ENCODE results near the gene CDH23. TPM values are rescaled to one million over a fixed set of nuclear protein-coding genes. Genes with fewer than 3 reads are reported as not detected.

The CDH23 gene
- total RNA-seq, 1 donor from 2014 or later: 5.4 TPM

DNA sequence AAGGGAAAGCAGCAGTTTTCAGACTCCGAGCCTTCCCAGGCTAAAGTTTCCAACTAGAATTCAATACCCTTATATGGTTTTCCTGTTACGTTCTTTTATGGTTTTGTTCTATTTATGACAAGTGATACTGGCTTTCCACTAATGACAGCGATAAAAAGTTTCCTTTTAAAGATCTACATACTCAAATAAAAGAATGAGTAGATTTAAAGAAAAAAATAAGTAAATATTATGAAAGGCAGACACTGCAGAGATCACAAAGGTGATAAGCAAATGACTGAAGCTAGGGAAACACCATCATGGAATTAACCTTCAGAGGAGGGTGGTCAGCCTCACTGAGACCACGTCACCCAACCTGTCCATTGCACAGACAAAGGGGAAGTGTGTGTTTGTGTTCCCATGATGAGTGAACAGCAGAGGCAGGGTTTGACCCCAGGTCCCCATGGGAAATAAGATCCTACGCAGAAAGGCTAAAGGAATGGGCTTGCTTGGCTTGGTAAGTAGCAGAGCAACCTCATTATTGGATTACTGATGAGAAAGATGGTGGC is 372.6 kb downstream of the CDH23 start:
- intact Hi-C loops (cut with micrococcal nuclease): no loop called here
- DNase-seq (peak; percentile 15), ATAC-seq (no peak)

DNA sequence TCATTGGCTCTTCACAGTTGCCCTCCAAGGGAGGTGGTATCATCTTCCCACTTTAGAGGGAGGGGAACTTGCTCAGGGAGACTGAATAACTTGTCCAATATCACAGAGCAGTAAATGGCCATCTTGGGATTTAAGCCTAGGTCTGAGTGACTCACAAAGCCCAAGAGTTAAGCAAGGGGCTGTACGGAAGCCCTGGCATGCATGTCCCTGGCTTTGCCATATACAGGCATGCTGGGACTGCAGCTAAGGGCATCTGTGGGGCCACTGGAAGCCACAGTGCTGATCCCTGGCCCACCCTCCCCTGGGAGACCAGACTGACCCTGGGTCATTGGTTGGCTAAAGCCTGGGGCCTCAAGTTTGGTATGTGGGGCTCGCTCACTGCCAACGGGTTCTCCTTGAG is 373.5 kb downstream of the CDH23 start:
- ATAC-seq (no peak), DNase-seq (peak; percentile 34)
- intact Hi-C loops (cut with micrococcal nuclease): no loop called here

DNA sequence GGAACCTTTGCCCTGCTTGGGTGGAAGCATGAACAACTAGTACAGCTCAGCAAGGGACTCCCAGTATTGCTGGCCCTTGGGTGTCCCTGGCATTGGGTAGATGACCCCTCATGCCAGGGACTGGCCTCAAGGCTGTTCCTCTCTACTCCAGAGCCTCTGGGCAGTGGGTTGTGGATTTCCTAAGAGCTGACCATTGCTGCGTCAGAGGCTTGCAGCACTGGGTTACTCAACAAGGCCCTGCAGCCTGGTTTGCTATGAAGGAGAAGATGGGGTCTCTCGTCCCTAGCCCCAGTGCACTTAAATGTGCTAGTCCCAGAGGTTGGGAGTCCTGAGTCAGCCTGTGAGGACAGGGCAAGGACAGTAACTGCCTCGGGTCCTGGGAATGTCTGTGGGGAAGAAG is 374.1 kb downstream of the CDH23 start:
- peak; percentile 34 for DNase-seq
- ATAC-seq: no peak
- intact Hi-C loops (cut with micrococcal nuclease): no loop called here

DNA sequence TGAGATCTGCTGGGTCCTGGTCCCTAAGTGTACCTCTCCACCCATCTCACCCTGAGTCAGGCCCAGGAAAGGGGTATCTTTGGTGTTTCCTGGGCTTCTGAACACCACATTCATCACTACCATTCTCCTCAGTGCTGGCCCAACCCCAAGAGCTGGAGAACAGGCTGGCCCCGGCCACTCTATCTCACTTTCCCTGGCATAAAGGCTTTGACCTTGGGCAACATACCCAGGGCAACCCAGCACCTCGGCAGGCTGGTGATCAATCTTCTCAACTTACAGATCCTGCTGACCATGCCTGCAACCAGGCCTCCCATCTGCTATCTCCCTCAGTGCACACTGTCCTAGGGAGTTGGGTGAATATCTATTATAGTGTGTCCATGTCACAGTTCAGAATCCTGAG is 374.5 kb downstream of the CDH23 start:
- DNase-seq: peak; percentile 63
- intact Hi-C loops (cut with micrococcal nuclease): no loop called here
- peak; percentile 37 for ATAC-seq

DNA sequence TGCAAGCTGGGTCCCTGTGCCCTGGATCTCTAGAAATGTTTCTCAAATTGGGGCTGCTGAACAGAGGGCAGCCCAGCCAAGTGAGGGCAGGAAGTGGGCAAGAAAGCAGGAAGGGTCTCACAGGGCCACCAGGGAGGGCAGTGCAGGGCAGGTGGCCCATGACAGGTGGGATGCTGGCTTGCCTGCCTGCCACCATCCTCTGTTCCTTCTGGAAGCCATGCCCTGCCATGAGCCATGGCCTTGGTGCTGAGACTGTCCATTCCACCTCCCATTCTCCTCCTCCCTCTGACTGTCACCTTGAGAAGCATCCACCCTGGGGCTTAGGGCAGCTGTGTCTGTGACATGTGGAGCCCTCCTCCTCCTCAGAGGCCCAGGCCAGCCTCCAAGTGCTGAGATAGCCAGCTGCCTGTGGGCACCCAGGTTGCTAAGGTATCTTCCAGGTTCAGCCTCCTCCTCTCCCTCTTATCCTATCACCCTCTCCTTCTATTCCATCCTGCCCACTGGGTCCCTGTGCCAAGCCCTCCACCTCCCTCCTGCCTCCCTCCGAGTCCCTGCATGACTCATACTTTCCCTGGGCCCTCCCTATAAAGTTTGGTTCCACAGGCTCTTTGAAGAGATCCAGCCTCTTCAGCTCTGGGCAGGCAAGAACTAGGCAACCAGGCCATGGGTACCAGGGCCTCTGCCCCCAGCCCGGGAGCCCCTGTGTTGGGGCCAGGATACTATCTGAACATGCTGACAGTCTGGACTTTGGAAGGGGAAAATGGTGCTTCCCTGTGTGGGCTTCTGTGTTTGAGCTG is 375.3 kb downstream of the CDH23 start:
- ATAC-seq: peak; percentile 75

DNA sequence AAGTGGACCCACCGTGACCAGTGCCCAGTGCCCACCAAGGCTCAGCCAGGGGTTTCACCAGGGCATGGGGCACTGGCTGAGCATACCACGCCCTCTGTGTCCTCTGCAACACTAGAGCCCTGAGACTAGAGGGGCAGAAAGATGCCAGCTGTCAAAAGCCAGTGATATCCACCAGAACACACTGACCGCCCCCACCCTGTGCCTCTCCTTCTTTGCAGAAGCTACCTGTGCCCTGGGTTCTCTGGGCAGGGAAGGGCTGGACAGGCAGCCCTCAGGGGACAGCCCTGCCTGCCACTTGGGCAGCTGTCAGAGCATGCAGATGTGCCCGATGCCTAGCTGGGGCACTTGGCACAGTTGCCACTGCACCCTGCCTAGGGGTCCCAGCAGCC is 376.1 kb downstream of the CDH23 start:
- peak; percentile 45 for ATAC-seq
- DNase-seq: no peak
- intact Hi-C loops (cut with micrococcal nuclease): no loop called here

More for the DNA sequence above, 375.3 kb downstream of the CDH23 start:
- peak; percentile 82 for DNase-seq
- intact Hi-C loops (cut with micrococcal nuclease): no loop called here

DNA sequence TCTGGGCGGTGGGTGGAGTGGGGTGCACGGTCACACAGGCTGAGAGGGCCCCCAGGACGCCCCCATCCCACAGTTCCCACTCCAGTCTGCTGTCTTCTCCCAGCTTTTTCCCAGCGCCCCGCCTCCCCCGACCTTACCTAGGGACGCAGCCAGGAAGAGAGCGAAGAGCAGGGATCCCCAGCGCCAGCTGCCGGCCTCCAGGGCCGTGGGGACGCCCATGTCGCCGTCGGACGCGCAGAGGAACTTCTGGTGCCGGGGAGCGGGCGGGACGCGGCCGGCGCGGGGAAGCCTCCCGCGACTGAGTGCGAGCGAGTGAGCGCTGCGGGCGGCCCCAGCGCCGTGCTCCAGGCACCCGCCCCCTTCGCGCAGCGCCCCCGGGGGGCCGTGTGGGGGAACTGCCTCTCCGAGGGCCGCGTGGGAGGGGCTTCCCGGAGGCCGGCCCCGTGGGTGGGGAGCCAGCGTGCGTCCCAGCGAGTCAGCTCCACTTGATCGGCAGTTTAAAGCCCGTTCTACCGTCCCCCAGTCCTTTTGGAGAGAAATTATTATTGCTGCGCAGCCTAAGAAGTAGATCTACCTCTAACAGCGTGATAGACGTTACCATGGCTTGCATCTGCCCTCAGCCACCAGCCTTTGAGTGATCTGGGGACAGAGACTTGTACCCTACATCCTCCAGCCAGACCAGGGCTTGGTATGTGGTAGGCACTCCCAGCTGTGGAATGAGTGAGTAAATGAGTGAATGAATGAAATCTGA is 376.7 kb downstream of the CDH23 start, which contains the start of gene VSIR:
TSS of gene VSIR (minus strand) at position 300 of the 751 bp plus-strand sequence. CDS start at position 219, 81 bp downstream.
- intact Hi-C loops (cut with micrococcal nuclease): no loop called here
- ATAC-seq (peak; percentile 82), DNase-seq (peak; percentile 96)

DNA sequence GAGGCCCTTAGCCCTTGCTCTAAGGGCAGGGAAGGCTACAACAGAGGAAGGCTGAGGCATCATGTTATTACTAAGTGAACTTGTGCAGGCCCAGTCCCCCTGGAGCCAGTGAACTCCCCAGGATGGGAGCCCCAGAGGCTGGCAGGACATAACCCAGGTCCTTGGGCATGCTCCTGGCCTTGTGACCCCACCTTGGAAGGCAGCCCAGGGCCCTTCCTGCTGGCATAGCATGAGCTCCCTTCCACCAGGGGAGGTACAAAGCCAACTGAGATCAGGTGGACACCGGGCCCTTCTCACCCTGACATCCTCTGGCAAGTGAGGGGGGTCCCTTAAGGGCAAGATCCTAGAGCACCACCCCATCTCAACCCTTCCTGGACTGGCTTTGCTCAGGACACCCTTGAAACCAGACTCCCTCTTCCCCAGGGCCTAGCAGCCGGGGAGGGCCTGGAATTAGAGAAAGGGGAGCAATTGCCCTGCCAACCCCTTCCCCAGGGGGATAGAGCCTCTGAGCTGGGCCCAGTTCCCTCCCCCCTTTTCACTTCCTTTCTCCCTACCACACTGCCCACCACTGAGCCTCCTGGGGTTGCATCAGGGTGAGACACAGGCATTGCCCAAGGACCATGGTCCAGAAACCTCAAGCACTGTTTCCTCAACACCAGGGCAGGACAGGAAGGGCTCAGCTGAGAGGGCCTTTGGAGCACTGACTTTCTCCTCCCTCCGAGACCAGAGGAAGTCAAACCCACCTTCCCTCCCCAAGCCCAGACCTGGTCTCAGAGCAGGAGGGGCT is 378.4 kb downstream of the CDH23 start:
- DNase-seq (peak; percentile 52), ATAC-seq (no peak)
- intact Hi-C loops (cut with micrococcal nuclease): no loop called here

DNA sequence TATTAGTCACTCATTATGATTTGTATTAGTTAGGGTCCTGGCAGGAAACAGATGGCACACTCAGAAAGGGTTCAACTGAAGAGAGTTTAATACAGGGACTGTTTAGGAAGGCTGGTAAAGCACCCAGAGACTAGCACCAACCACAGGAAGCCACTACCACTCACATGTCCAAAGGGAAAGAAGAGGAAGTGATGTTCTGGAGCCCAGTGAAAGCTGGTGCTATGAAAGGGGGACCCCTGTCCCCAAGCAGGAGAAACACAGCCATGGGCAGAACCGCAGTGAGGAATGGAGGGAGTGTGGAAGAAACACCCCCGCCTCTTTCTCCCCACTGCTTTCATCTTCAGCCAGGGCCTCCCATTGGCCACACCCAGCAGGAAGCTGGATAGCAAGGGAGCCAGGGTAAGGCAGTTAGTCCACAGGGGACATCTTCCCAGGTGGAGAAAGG is 379.8 kb downstream of the CDH23 start:
- ATAC-seq (no peak), DNase-seq (peak; percentile 19)
- intact Hi-C loops (cut with micrococcal nuclease): no loop called here

DNA sequence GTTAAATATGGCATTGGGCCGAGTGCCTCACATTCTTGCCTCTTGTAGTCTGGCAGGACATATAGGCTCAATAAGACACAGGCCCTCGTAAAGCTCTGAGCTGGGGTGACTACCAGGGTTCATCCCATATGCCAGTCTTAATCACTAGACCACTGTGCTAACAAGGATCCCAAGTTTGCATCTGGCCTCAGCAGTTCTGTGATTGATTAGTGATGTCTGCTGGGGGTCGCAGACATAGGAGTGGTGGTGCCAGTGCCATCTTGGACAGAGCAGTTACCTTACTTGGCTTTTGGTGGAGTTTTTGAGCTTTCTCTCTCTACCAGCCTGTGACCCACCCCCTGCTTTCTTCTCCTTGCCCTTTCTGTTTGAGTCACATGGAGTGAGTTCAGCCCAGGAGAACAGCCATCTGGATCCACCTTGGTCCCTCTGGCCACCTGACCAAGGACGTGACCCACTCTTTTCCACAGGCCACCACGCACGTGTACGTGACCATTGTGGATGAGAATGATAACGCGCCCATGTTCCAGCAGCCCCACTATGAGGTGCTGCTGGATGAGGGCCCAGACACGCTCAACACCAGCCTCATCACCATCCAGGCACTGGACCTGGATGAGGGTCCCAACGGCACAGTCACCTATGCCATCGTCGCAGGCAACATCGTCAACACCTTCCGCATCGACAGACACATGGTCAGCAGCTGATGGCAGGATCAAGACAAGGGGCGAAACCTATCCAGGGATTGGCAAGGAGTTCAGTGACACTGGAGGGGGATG is 380.7 kb downstream of the CDH23 start:
- peak; percentile 12 for DNase-seq
- ATAC-seq: no peak
- intact Hi-C loops (cut with micrococcal nuclease): no loop called here

DNA sequence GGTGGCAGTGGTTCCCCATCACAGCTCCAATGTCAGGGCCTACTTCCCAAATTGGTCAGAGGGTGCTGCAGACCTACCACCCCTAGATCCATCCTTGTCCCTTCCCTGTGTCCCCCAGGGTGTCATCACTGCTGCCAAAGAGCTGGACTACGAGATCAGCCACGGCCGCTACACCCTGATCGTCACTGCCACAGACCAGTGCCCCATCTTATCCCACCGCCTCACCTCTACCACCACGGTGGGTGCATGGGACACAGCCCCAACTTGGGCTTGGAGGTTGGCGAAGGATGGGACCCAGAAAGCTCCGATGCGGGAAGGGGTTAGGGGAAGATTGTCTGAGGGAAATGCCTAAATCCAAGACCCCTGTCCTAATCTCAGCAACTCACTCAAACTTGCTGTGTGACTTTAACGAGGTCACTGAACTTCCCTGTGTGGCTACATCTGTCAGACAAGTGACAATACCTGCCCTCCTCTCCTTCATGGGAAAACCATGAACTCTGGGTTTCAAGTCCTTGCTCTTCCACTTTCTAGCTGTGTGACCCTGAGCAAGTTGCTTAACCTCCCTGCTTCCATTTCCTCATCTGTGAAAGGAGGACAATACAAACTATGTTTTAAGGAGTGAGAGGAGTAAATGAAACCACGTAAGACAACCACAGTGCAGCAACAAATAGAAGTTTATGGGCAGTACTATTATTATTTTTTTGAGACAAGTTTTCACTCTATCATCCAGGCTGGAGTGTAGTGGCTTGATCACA is 381.5 kb downstream of the CDH23 start:
- intact Hi-C loops (cut with micrococcal nuclease): no loop called here
- peak; percentile 17 for DNase-seq

DNA sequence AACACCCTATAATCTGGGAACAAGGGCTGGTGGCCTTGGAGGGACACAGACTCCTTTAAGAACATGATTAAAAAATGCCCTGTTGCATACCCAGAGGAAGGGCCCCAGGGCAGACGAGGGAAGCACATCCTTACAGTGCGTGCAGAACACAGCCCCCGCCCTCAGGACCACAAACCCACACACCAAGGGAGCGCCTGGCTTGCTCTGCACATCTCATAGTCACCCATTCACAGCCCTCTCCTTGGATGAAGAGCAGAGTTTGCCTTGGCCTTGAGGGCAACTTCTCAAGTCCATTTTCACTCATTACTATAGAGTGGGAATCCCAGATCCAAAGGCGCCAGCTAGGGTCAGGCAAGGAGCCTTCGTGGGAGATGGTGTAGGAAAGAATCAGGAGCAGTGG is 382.9 kb downstream of the CDH23 start:
- no peak for ATAC-seq
- intact Hi-C loops (cut with micrococcal nuclease): no loop called here
- DNase-seq: peak; percentile 14

More for the DNA sequence above, 381.5 kb downstream of the CDH23 start:
- no peak for ATAC-seq

DNA sequence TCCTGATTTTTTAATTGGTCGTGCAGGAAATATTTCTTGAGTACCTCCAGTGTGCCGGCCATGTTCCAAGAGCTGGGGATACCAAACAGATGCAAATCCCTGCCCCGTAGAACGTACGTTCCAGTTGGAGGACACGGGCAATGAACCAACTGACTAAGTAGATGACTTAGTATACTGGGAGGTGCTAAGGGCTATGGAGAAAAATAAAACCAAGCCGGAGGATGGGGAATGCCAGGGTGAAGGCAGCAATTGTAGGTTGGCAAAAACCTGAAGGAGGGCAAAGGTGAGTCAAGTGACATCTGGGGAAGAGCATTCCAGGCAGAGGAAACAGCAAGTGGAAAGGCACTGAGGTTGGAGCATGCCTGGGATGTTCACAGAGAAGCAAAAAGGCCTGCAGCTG is 383.4 kb downstream of the CDH23 start:
- DNase-seq (peak; percentile 6), ATAC-seq (no peak)
- intact Hi-C loops (cut with micrococcal nuclease): no loop called here

DNA sequence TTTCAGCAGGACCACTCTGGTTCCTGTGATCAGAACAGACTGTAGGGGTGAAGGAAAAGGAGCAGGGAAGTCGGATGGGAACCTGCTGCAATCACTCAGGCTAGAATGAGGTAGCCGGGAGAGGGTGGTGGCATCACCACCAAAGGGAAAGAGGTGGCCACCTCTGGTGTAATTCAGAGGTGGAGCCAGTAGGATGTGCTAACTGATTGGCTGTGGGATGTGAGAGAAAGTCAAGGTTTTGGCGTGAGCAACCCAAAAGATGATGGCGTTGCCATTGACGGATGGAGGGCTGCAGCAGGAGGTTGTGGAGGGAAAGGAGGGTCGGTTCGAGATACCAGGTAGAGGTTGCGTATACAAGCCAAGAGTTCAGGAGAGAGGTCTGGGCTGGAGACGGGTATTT is 384.0 kb downstream of the CDH23 start:
- DNase-seq (peak; percentile 2), ATAC-seq (no peak)
- intact Hi-C loops (cut with micrococcal nuclease): no loop called here

DNA sequence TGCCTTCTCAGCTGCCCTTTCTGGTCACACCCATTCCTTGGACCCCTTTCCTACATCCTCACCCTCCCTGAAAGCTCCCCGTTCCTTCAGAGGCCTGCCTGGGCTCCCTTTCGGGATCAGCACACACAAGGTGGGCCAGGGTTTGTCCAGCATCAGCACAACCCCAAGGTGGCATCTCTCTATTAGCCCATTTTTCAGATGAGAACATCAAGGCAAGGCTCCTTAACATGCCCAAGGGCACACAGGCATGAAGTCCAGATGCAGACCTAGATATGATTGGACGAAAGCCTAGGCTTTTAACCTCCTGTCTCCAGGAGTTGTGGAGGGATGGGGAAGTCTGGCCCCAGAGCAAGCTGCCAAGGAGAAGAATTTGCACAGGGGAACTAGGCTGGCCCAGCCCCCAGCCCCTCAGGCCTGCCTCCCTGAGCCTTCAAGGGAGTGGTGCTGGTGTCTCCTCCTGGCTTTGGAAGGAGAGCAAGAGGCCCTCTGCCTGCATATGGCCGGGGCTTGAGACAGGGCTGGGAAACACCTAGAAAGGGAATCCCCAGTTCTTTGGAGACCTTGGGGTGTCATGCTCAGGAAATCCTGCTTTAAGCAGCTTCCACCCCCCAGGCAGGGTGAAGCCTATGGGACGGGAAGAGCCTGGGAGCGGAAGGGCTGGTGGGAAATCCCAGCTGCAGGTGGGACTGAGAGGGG is 385.6 kb downstream of the CDH23 start:
- DNase-seq: peak; percentile 30
- no peak for ATAC-seq
- intact Hi-C loops (cut with micrococcal nuclease): no loop called here

DNA sequence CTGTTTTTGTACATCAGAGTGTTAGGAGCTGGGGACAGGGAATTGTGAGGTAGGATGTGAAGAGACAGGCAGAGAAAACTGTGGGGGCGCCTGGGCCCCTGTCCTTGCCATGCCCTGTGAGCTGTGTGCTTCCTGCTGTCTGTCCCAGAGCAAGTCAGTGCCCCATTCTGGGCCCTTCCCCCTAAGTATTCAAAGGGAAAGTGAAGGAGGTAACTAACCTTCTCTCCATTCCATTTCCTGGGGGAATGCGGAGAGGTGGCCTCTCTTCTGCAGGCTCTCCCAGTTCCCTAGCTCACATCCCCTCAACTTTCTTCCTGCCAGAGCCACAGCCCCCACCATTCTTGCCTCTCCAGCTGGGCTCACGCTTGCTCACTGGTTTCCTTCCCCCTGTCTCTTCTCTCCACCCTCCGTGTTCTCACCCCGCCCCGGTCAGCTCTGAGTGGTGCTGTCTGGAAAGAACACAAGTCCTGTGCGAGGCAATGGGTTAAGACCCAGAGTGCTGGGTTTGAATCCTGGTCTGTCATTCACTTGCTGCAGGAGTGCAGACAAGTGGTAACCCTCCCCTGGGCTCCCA is 386.3 kb downstream of the CDH23 start:
- peak; percentile 58 for ATAC-seq
- DNase-seq: peak; percentile 49
- intact Hi-C loops (cut with micrococcal nuclease): no loop called here

All from left ventricle myocardium superior (tissue), 1 donor.